H1 (cell line): ENCODE results near the gene ABLIM1. TPM values are rescaled to one million over a fixed set of nuclear protein-coding genes. Genes with fewer than 3 reads are reported as not detected.

Experiments
- polyA plus RNA-seq, 7 experiments: library from polyadenylated mRNA; depleted of rRNA in 3 of 7; stranded (reverse) in 5 of 7; unstranded in 2 of 7; fragments of >200 nt in 5 of 7; fragments of 200-250 nt in 2 of 7; gene quantifications; 1 replicate in 5 of 7; 2 replicates in 1 of 7; 4 replicates in 1 of 7; pipeline versions ENCODE4 v1.2.1 to v1.2.3, GENCODE V29; 2011 to 2013; ENCODE audit warnings: missing spikeins in 2 of 7, mixed read lengths in 2 of 7
- total RNA-seq: library from RNA; stranded (reverse); fragmentation: NEBNext Ultra II Directional; extraction: Animal tissue kit (Norgen Biotek cat#: 25700); gene quantifications from 2 replicates; pipeline ENCODE4 v1.2.1, GENCODE V29; 2021
- TF ChIP-seq, protein P1 (sequence below): fragments of 300-600 bp; sonication (generic); IDR thresholded peaks from 2 replicates; pipeline ENCODE4 v1.7.1; 2012; ENCODE audit warnings: low read length, moderate library complexity, mild to moderate bottlenecking, inconsistent platforms; ENCODE audit not compliant: insufficient replicate concordance

The ABLIM1 gene
- total and polyA plus RNA-seq, 2 of the 8 experiments (the other 6 are each of a cell fraction or from before 2014, with no cell fraction given) = 51.2 to 51.7 TPM

- TF ChIP-seq, protein P1, sequence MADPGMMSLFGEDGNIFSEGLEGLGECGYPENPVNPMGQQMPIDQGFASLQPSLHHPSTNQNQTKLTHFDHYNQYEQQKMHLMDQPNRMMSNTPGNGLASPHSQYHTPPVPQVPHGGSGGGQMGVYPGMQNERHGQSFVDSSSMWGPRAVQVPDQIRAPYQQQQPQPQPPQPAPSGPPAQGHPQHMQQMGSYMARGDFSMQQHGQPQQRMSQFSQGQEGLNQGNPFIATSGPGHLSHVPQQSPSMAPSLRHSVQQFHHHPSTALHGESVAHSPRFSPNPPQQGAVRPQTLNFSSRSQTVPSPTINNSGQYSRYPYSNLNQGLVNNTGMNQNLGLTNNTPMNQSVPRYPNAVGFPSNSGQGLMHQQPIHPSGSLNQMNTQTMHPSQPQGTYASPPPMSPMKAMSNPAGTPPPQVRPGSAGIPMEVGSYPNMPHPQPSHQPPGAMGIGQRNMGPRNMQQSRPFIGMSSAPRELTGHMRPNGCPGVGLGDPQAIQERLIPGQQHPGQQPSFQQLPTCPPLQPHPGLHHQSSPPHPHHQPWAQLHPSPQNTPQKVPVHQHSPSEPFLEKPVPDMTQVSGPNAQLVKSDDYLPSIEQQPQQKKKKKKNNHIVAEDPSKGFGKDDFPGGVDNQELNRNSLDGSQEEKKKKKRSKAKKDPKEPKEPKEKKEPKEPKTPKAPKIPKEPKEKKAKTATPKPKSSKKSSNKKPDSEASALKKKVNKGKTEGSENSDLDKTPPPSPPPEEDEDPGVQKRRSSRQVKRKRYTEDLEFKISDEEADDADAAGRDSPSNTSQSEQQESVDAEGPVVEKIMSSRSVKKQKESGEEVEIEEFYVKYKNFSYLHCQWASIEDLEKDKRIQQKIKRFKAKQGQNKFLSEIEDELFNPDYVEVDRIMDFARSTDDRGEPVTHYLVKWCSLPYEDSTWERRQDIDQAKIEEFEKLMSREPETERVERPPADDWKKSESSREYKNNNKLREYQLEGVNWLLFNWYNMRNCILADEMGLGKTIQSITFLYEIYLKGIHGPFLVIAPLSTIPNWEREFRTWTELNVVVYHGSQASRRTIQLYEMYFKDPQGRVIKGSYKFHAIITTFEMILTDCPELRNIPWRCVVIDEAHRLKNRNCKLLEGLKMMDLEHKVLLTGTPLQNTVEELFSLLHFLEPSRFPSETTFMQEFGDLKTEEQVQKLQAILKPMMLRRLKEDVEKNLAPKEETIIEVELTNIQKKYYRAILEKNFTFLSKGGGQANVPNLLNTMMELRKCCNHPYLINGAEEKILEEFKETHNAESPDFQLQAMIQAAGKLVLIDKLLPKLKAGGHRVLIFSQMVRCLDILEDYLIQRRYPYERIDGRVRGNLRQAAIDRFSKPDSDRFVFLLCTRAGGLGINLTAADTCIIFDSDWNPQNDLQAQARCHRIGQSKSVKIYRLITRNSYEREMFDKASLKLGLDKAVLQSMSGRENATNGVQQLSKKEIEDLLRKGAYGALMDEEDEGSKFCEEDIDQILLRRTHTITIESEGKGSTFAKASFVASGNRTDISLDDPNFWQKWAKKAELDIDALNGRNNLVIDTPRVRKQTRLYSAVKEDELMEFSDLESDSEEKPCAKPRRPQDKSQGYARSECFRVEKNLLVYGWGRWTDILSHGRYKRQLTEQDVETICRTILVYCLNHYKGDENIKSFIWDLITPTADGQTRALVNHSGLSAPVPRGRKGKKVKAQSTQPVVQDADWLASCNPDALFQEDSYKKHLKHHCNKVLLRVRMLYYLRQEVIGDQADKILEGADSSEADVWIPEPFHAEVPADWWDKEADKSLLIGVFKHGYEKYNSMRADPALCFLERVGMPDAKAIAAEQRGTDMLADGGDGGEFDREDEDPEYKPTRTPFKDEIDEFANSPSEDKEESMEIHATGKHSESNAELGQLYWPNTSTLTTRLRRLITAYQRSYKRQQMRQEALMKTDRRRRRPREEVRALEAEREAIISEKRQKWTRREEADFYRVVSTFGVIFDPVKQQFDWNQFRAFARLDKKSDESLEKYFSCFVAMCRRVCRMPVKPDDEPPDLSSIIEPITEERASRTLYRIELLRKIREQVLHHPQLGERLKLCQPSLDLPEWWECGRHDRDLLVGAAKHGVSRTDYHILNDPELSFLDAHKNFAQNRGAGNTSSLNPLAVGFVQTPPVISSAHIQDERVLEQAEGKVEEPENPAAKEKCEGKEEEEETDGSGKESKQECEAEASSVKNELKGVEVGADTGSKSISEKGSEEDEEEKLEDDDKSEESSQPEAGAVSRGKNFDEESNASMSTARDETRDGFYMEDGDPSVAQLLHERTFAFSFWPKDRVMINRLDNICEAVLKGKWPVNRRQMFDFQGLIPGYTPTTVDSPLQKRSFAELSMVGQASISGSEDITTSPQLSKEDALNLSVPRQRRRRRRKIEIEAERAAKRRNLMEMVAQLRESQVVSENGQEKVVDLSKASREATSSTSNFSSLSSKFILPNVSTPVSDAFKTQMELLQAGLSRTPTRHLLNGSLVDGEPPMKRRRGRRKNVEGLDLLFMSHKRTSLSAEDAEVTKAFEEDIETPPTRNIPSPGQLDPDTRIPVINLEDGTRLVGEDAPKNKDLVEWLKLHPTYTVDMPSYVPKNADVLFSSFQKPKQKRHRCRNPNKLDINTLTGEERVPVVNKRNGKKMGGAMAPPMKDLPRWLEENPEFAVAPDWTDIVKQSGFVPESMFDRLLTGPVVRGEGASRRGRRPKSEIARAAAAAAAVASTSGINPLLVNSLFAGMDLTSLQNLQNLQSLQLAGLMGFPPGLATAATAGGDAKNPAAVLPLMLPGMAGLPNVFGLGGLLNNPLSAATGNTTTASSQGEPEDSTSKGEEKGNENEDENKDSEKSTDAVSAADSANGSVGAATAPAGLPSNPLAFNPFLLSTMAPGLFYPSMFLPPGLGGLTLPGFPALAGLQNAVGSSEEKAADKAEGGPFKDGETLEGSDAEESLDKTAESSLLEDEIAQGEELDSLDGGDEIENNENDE = no peak
These were observed 137.6 kb downstream of the ABLIM1 start (continued) for GRCh38 chr10:114520453-114520852.
